Erythroblast (primary cell): ENCODE measurements around the gene MXRA7.

ENCODE experiments used
- GATA1 ChIP-seq: IDR thresholded peaks from 2 replicates; pipeline ENCODE4 v1.6.1; 2011; ENCODE audit warnings: low read depth, mild to moderate bottlenecking, control low read depth, low read length, moderate library complexity
- POLR2A ChIP-seq: IDR thresholded peaks from 2 replicates; pipeline ENCODE4 v1.6.1; 2011; ENCODE audit warnings: mild to moderate bottlenecking, low read length

DNA sequence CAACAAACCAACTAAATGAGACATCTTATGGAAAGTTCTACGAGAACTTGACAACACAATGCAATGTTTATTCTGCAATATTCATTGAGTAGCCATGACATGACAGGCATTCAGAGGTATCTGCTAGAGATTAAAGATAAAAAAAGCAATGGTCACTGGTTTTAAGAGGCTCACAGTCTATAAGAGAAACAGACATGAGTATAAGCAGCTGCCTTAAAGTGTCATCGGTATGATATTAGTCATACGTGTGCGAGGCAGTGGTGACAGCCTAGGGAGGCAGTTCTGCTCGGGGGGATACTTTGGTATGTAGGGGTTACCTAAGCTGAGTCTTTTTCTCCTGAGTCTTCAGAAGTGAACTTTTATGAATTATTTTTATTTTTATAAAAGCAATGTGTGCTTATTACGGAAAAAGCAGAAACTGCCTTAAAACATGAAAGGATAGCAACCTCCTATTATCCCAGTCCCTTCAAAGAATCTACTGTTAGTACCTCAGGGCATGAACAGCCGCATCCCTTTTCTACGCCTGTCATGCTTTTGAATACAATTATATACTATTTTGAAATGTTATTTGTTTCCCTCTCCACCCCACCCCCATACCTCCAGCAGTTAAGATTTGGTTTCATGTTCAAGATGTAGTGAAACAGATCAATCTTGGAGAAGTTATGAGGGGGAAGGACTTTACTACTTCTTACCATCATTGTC is 75.0 kb downstream of the MXRA7 start:
- TF ChIP-seq POLR2A (no peak), GATA1 (no peak)
